ENCODE measurements around the gene CYTH4. TPM values are rescaled to one million over a fixed set of nuclear protein-coding genes. Genes with fewer than 3 reads are reported as not detected.
"Not testable (repeated sequence)": the region's sequence is repeated elsewhere in the genome, so short reads cannot be mapped to it uniquely, and the experiment has no call there.

Gene CYTH4
- total and polyA plus RNA-seq, 3 experiments from 2014 or later, result 23.1 to 80.2 (median 24.7) TPM

GRCh38 chr22:37324340-37325038 is 42.2 kb downstream of the CYTH4 start:
- no peak overlapping the region for H3K4me3 Mint-ChIP-seq
- H3K36me3 Mint-ChIP-seq, result peaks cover 0 to 3% (median 0%) of the 10 kb centered on the region in 3 donors
- peaks cover 25% of the 10 kb centered on the region for H3K27me3 ChIP-seq (ENCODE audit: insufficient read depth, low read length, poor library complexity, severe bottlenecking)
- ChIA-PET POLR2A (no interaction called here), CTCF (interaction anchor here (1.1 kb wide), 1 partner anchor 105 kb away, joined by 3 read pairs; no protein-coding TSS in a partner anchor)
- no peaks in the 10 kb centered on the region for H3K4me1 ChIP-seq (ENCODE audit: insufficient read depth, low read length)
- H3K36me3 ChIP-seq (ENCODE audit: insufficient read depth, low read length), result no peaks in the 10 kb centered on the region
- peaks cover 0 to 2% (median 0%) of the 10 kb centered on the region in 3 donors for H3K4me1 Mint-ChIP-seq
- H3K27ac ChIP-seq (ENCODE audit: low read depth, low read length), result no peak overlapping the region
- H3K27me3 Mint-ChIP-seq, result peaks cover 28 to 42% of the 10 kb centered on the region in 2 donors
- H3K4me3 ChIP-seq (ENCODE audit: low read length), result no peak overlapping the region
- no peak overlapping the region for H3K27ac Mint-ChIP-seq
- H3K9me3 ChIP-seq (ENCODE audit: low read length), result no peaks in the 10 kb centered on the region
- no peak for DNase-seq
- no peaks in the 10 kb centered on the region for H3K9me3 Mint-ChIP-seq

GRCh38 chr22:37325039-37325395 is 42.7 kb downstream of the CYTH4 start:
- no peaks in the 10 kb centered on the region for H3K9me3 Mint-ChIP-seq
- POLR2A ChIA-PET, result no interaction called here
- H3K27ac ChIP-seq (ENCODE audit: low read depth, low read length), result no peak overlapping the region
- H3K4me3 ChIP-seq (ENCODE audit: low read length), result no peak overlapping the region
- peaks cover 25% of the 10 kb centered on the region for H3K27me3 ChIP-seq (ENCODE audit: insufficient read depth, low read length, poor library complexity, severe bottlenecking)
- peaks cover 0 to 3% (median 0%) of the 10 kb centered on the region in 3 donors for H3K36me3 Mint-ChIP-seq
- H3K27me3 Mint-ChIP-seq, result peaks cover 31 to 46% of the 10 kb centered on the region in 2 donors
- no peak overlapping the region for H3K27ac Mint-ChIP-seq
- DNase-seq, result no peak
- H3K4me1 ChIP-seq (ENCODE audit: insufficient read depth, low read length), result no peaks in the 10 kb centered on the region
- H3K9me3 ChIP-seq (ENCODE audit: low read length), result no peaks in the 10 kb centered on the region
- no peak overlapping the region for H3K4me3 Mint-ChIP-seq
- CTCF ChIA-PET, result no interaction called here
- no peaks in the 10 kb centered on the region for H3K36me3 ChIP-seq (ENCODE audit: insufficient read depth, low read length)
- peaks cover 0 to 2% (median 0%) of the 10 kb centered on the region in 3 donors for H3K4me1 Mint-ChIP-seq

DNA sequence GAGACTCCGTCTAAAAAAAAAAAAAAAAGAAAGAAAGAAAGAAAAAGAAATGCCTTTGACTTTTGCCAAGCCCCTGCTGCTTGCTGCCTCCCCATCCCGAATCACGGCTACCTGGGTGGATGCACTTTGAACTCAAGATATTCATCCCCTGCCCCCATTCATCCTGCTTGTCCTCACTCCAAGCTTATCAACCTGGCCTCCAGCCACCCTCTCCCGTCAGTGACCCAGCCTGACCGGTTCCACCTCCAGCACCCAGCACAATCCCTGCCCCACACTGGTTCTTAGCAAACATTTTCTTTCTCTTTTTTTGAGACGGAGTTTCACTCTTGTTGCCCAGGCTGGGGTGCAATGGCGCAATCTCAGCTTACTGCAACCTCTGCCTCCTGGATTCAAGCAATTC is 44.4 kb downstream of the CYTH4 start:
- Histone ChIP-seq H3K27me3 (ENCODE audit: insufficient read depth, low read length, poor library complexity, severe bottlenecking) (peaks cover 25% of the 10 kb centered on the region), H3K9me3 (ENCODE audit: low read length) (no peaks in the 10 kb centered on the region), H3K4me1 (ENCODE audit: insufficient read depth, low read length) (no peaks in the 10 kb centered on the region), H3K36me3 (ENCODE audit: insufficient read depth, low read length) (no peaks in the 10 kb centered on the region), H3K4me3 (ENCODE audit: low read length) (no peak overlapping the region), H3K27ac (ENCODE audit: low read depth, low read length) (no peak overlapping the region)
- H3K4me1 Mint-ChIP-seq, result peaks cover 0 to 2% (median 0%) of the 10 kb centered on the region in 3 donors
- H3K4me3 Mint-ChIP-seq, result no peak overlapping the region
- no peak for DNase-seq
- peaks cover 0 to 3% (median 0%) of the 10 kb centered on the region in 3 donors for H3K36me3 Mint-ChIP-seq
- ChIA-PET POLR2A (no interaction called here), CTCF (no interaction called here)
- H3K9me3 Mint-ChIP-seq, result no peaks in the 10 kb centered on the region
- peaks cover 29 to 56% of the 10 kb centered on the region in 2 donors for H3K27me3 Mint-ChIP-seq
- no peak overlapping the region for H3K27ac Mint-ChIP-seq

GRCh38 chr22:37328017-37328416 is 45.7 kb downstream of the CYTH4 start:
- Histone ChIP-seq H3K4me1 (ENCODE audit: insufficient read depth, low read length) (no peaks in the 10 kb centered on the region), H3K36me3 (ENCODE audit: insufficient read depth, low read length) (no peaks in the 10 kb centered on the region), H3K9me3 (ENCODE audit: low read length) (no peaks in the 10 kb centered on the region), H3K27me3 (ENCODE audit: insufficient read depth, low read length, poor library complexity, severe bottlenecking) (peaks cover 37% of the 10 kb centered on the region), H3K4me3 (ENCODE audit: low read length) (no peak overlapping the region), H3K27ac (ENCODE audit: low read depth, low read length) (no peak overlapping the region)
- ChIA-PET POLR2A (no interaction called here), CTCF (no interaction called here)
- H3K36me3 Mint-ChIP-seq, result peaks cover 0 to 3% (median 0%) of the 10 kb centered on the region in 3 donors
- H3K4me3 Mint-ChIP-seq, result no peak overlapping the region
- peaks cover 34 to 63% of the 10 kb centered on the region in 2 donors for H3K27me3 Mint-ChIP-seq
- peaks cover 0 to 2% (median 0%) of the 10 kb centered on the region in 3 donors for H3K4me1 Mint-ChIP-seq
- no peaks in the 10 kb centered on the region for H3K9me3 Mint-ChIP-seq
- DNase-seq, result no peak
- H3K27ac Mint-ChIP-seq, result no peak overlapping the region

- H3K9me3 ChIP-seq (ENCODE audit: low read length); POLR2A ChIA-PET; CTCF ChIA-PET; DNase-seq; H3K27ac Mint-ChIP-seq; H3K36me3 ChIP-seq (ENCODE audit: insufficient read depth, low read length); H3K4me1 Mint-ChIP-seq; H3K27ac ChIP-seq (ENCODE audit: low read depth, low read length); H3K4me3 ChIP-seq (ENCODE audit: low read length); H3K4me3 Mint-ChIP-seq; H3K4me1 ChIP-seq (ENCODE audit: insufficient read depth, low read length); H3K9me3 Mint-ChIP-seq; H3K36me3 Mint-ChIP-seq: not testable (repeated sequence)
- peaks cover 36% of the 10 kb centered on the region for H3K27me3 ChIP-seq (ENCODE audit: insufficient read depth, low read length, poor library complexity, severe bottlenecking)
- peaks cover 37 to 62% of the 10 kb centered on the region in 2 donors for H3K27me3 Mint-ChIP-seq
Observed at GRCh38 chr22:37328538-37329237, 46.4 kb downstream of the CYTH4 start.

DNA sequence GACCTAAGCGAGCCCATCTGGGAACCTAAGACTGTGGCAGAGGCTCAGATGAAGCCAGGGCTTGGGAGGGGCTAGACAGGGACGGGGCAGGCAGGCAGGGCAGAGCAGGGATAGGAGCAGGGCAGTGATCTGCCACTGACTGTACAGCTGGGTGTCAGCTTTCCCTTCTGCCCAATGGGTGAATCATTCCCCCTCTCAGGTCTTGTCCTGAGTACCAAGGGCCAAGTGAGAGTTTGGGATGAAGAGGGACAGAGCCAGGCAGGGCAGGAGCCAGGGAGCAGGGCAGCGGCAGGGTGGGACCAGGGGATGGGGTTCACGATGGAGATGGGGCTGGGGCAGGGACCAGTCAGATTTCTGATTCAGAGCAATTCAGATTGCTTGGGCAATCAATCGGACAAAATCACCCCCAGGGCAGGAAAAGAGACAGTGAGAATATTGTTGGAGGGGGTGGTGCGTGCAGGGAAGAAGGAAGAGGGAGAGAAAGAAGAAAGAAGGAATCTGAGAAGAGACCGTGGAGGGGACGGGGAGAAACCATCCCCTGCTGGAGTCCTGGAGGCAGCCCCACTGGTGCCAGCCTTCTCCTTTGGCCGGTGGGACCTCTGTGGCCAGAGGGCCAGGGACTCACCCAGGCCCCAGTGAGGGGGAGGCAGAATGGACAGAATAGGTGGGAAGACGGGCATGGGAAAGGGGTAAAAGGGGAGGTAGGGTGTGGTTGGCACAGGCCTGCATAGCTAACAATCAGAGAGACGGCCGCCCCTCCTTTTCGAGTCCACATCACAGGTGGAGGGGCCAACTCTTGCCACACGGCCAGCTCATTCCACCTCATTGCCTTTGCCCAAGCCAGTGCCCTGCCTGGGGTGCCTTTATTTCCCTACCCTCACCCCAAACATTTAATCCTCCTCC is 47.2 kb downstream of the CYTH4 start:
- no peaks in the 10 kb centered on the region for H3K9me3 Mint-ChIP-seq
- no peaks in the 10 kb centered on the region for H3K4me1 ChIP-seq (ENCODE audit: insufficient read depth, low read length)
- DNase-seq, result no peak
- no peak overlapping the region for H3K4me3 Mint-ChIP-seq
- peaks cover 0 to 3% (median 0%) of the 10 kb centered on the region in 3 donors for H3K36me3 Mint-ChIP-seq
- ChIA-PET CTCF (no interaction called here), POLR2A (no interaction called here)
- H3K9me3 ChIP-seq (ENCODE audit: low read length), result no peaks in the 10 kb centered on the region
- H3K4me3 ChIP-seq (ENCODE audit: low read length), result no peak overlapping the region
- H3K36me3 ChIP-seq (ENCODE audit: insufficient read depth, low read length), result no peaks in the 10 kb centered on the region
- H3K27me3 Mint-ChIP-seq, result peaks cover 38 to 61% of the 10 kb centered on the region in 2 donors
- peaks cover 5 to 7% (median 5%) of the 10 kb centered on the region in 3 donors for H3K4me1 Mint-ChIP-seq
- H3K27me3 ChIP-seq (ENCODE audit: insufficient read depth, low read length, poor library complexity, severe bottlenecking), result peaks cover 36% of the 10 kb centered on the region
- peak overlapping the region in 2 of 8 donors; percentile 47 to 64 for H3K27ac Mint-ChIP-seq
- no peak overlapping the region for H3K27ac ChIP-seq (ENCODE audit: low read depth, low read length)

GRCh38 chr22:37330200-37331033 is 48.1 kb downstream of the CYTH4 start:
- DNase-seq, result no peak
- Mint-ChIP-seq H3K27ac (peak overlapping the region in 1 of 8 donors; percentile 41), H3K4me3 (no peak overlapping the region), H3K4me1 (peaks cover 8 to 13% (median 9%) of the 10 kb centered on the region in 3 donors), H3K36me3 (peaks cover 0 to 3% (median 0%) of the 10 kb centered on the region in 3 donors), H3K9me3 (no peaks in the 10 kb centered on the region), H3K27me3 (peaks cover 44 to 64% of the 10 kb centered on the region in 2 donors)
- Histone ChIP-seq H3K4me3 (ENCODE audit: low read length) (no peak overlapping the region), H3K9me3 (ENCODE audit: low read length) (no peaks in the 10 kb centered on the region), H3K4me1 (ENCODE audit: insufficient read depth, low read length) (no peaks in the 10 kb centered on the region), H3K36me3 (ENCODE audit: insufficient read depth, low read length) (no peaks in the 10 kb centered on the region), H3K27me3 (ENCODE audit: insufficient read depth, low read length, poor library complexity, severe bottlenecking) (peaks cover 38% of the 10 kb centered on the region), H3K27ac (ENCODE audit: low read depth, low read length) (no peak overlapping the region)
- ChIA-PET POLR2A (no interaction called here), CTCF (no interaction called here)
